Measurements from ENCODE around the gene LAPTM5.

The LAPTM5 gene

DNA sequence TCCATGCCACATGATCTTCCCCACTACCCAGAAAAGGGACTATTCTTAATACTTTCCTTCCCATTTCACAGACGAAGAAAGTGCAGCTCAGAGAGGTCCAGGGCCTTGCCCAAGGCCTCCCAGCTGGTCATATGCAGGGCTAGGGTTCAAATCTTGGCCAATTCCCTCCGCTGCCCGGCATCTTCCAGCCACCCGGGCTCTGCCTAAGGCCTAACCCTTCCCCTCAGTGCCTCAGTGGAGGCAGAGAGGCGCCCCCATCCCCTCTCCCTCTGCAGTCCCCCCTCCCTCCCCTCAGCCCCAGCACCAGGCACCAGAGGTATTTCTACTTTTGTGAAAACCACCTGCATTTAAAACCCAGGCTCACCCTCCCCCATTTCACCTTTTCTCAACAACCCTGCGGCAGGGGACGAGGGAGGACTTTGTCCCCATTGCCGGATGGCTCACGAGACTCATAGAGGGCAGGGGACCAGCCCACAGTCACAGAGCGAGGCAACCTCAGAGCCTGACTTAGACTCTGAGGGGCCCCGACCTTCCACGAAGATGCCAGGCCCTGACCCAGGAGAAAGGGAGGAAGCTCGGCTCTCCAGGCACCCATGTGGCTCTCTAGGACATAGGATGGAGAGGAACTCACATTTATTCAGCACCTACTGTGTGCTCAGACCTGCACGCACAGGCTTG, 12.3 kb downstream of the LAPTM5 start:
- Histone ChIP-seq H3K4me2 (ENCODE audit: low read depth, low read length) (peak overlapping the region; percentile 94), H4K20me1 (ENCODE audit: insufficient read depth, low read length) (no peaks in the 10 kb centered on the region), H3K9me3 (replicated peaks; ENCODE audit: insufficient read depth, low read length) (no peaks in the 10 kb centered on the region), H3K79me2 (ENCODE audit: low read length) (peaks cover 87% of the 10 kb centered on the region), H3K27ac (ENCODE audit: low read length) (peak overlapping the region; percentile 98), H3K36me3 (replicated peaks; ENCODE audit: insufficient read depth, low read length) (peaks cover 7% of the 10 kb centered on the region), H3K9me2 (replicated peaks; ENCODE audit: insufficient read depth, low read length) (no peaks in the 10 kb centered on the region), H3K4me3 (ENCODE audit: low read length) (peak overlapping the region; percentile 49), H3F3A (ENCODE audit: insufficient read depth, low read length) (peaks cover 70% of the 10 kb centered on the region), H2AFZ (ENCODE audit: low read length) (no peak overlapping the region), H3K27me3 (replicated peaks; ENCODE audit: insufficient read depth, low read length) (no peaks in the 10 kb centered on the region), H3K9ac (ENCODE audit: low read length) (peak overlapping the region; percentile 73), H3K4me1 (ENCODE audit: low read length) (peaks cover 87% of the 10 kb centered on the region)
- TF ChIP-seq EZH2phosphoT487 (IDR thresholded peaks at IDR 0.05; ENCODE audit: low read length) (no peak), EZH2 (optimal IDR thresholded peaks at IDR 0.05; ENCODE audit: low read depth, low read length) (no peak)
- TF ChIP-seq, protein P1, sequence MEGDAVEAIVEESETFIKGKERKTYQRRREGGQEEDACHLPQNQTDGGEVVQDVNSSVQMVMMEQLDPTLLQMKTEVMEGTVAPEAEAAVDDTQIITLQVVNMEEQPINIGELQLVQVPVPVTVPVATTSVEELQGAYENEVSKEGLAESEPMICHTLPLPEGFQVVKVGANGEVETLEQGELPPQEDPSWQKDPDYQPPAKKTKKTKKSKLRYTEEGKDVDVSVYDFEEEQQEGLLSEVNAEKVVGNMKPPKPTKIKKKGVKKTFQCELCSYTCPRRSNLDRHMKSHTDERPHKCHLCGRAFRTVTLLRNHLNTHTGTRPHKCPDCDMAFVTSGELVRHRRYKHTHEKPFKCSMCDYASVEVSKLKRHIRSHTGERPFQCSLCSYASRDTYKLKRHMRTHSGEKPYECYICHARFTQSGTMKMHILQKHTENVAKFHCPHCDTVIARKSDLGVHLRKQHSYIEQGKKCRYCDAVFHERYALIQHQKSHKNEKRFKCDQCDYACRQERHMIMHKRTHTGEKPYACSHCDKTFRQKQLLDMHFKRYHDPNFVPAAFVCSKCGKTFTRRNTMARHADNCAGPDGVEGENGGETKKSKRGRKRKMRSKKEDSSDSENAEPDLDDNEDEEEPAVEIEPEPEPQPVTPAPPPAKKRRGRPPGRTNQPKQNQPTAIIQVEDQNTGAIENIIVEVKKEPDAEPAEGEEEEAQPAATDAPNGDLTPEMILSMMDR (IDR thresholded peaks at IDR 0.05; ENCODE audit: low read length): no peak
- peak; percentile 75 for DNase-seq

DNA sequence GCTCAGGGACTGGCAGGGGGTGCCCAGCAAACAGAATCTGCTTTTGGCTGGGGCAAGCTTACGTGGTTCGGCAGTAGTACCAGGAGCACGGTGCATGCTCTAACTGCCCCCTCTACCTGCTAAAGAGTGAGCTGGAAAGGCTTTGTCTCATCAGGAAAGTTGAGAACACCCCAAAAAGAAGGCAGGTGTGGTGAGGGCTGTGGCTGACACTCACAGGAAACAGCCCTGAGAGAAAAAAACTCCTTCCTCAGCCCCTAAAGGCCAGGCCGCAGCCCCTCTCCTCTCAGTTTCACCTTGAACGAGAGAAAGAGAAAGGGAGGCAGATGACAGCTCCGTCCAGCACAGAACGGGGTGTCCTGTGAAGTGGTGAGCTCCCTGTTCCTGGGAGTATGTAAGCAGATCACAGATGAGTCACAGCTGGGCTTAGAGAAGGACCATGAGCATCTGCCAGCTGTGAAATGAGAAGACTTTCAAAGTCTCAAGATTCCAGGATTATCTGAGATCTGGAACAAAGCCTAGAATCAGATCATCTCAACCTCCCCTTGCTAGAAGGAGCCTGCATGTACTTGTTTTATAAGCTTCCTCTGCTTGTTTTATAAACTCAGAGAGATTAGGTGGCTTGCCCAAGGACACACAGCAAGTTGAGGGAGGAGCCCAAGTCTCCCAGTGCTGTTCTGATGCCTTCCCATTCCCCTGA, 13.4 kb downstream of the LAPTM5 start:
- H3K27ac ChIP-seq (ENCODE audit: low read length): peak overlapping the region; percentile 98
- H3K36me3 ChIP-seq (replicated peaks; ENCODE audit: insufficient read depth, low read length): peaks cover 14% of the 10 kb centered on the region
- H3K4me1 ChIP-seq (ENCODE audit: low read length): peaks cover 77% of the 10 kb centered on the region
- H3K9me3 ChIP-seq (replicated peaks; ENCODE audit: insufficient read depth, low read length): no peaks in the 10 kb centered on the region
- H2AFZ ChIP-seq (ENCODE audit: low read length): no peak overlapping the region
- TF ChIP-seq EZH2phosphoT487 (IDR thresholded peaks at IDR 0.05; ENCODE audit: low read length) (no peak), EZH2 (optimal IDR thresholded peaks at IDR 0.05; ENCODE audit: low read depth, low read length) (no peak)
- TF ChIP-seq, protein P1 (IDR thresholded peaks at IDR 0.05; ENCODE audit: low read length): no peak
- no peaks in the 10 kb centered on the region for H3K27me3 ChIP-seq (replicated peaks; ENCODE audit: insufficient read depth, low read length)
- H4K20me1 ChIP-seq (ENCODE audit: insufficient read depth, low read length): no peaks in the 10 kb centered on the region
- peak overlapping the region; percentile 94 for H3K4me2 ChIP-seq (ENCODE audit: low read depth, low read length)
- peaks cover 87% of the 10 kb centered on the region for H3K79me2 ChIP-seq (ENCODE audit: low read length)
- H3F3A ChIP-seq (ENCODE audit: insufficient read depth, low read length): peaks cover 59% of the 10 kb centered on the region
- H3K9me2 ChIP-seq (replicated peaks; ENCODE audit: insufficient read depth, low read length): no peaks in the 10 kb centered on the region
- H3K4me3 ChIP-seq (ENCODE audit: low read length): peak overlapping the region; percentile 49
- DNase-seq: peak; percentile 88
- peak overlapping the region; percentile 73 for H3K9ac ChIP-seq (ENCODE audit: low read length)

DNA sequence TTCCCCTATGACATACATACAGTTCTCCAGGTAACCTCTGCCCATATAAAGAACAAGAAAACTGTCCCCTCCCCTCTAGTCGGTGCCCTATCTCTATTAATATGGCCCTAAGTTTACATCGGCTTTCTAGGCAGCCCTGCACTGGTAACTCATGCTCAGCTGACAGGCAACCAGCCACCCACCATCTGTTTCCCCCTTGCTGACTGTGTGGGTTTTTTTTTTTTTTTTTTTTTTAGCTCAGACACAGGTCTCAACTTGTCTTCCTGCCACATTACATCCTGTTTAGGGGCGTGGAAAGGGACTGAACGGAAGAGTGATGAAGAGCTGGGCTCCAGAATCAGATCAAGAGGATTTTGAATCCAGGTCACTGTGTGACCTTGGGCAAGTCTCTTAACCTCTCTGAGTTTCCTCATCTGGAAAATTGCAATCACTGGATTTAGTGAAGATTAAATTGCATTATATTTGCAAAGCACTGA, 14.0 kb downstream of the LAPTM5 start:
- Histone ChIP-seq H3K9me3 (replicated peaks; ENCODE audit: insufficient read depth, low read length) (no peaks in the 10 kb centered on the region), H3K27me3 (replicated peaks; ENCODE audit: insufficient read depth, low read length) (no peaks in the 10 kb centered on the region), H3K4me3 (ENCODE audit: low read length) (peak overlapping the region; percentile 32), H3K27ac (ENCODE audit: low read length) (peak overlapping the region; percentile 98), H3K36me3 (replicated peaks; ENCODE audit: insufficient read depth, low read length) (peaks cover 20% of the 10 kb centered on the region), H3F3A (ENCODE audit: insufficient read depth, low read length) (peaks cover 53% of the 10 kb centered on the region), H2AFZ (ENCODE audit: low read length) (no peak overlapping the region), H4K20me1 (ENCODE audit: insufficient read depth, low read length) (no peaks in the 10 kb centered on the region), H3K9me2 (replicated peaks; ENCODE audit: insufficient read depth, low read length) (no peaks in the 10 kb centered on the region), H3K4me1 (ENCODE audit: low read length) (peaks cover 71% of the 10 kb centered on the region), H3K79me2 (ENCODE audit: low read length) (peaks cover 87% of the 10 kb centered on the region), H3K4me2 (ENCODE audit: low read depth, low read length) (peak overlapping the region; percentile 94), H3K9ac (ENCODE audit: low read length) (peak overlapping the region; percentile 73)
- TF ChIP-seq, protein P1 (IDR thresholded peaks at IDR 0.05; ENCODE audit: low read length): 0 out of 2 replicates have a peak, but pooled peaks have one; percentile 19
- TF ChIP-seq EZH2 (optimal IDR thresholded peaks at IDR 0.05; ENCODE audit: low read depth, low read length) (no peak), EZH2phosphoT487 (IDR thresholded peaks at IDR 0.05; ENCODE audit: low read length) (no peak)
- peak; percentile 96 for DNase-seq

Data from MM.1S (cell line).